Upper lobe of left lung (tissue), 4 donors: ENCODE data around the gene MAN2A1.

Experiments used
- EP300 ChIP-seq, 4 donors: sonication (generic); formaldehyde crosslinking; IDR thresholded peaks; one replicate each; pipeline ENCODE4 v1.5.1; 2017; ENCODE audit warnings: antibody characterized with exemption in 4 of 4, control low read depth in 2 of 4
- TF ChIP-seq, protein P1 (sequence below), 6 experiments: fragments of 450-650 bp in 4 of 6; fragments of 200-600 bp in 2 of 6; sonication (generic) in 2 of 6; IDR thresholded peaks; one replicate each; pipeline ENCODE4 v1.5.1; 2016 to 2019; ENCODE audit warnings: antibody characterized with exemption in 6 of 6

DNA sequence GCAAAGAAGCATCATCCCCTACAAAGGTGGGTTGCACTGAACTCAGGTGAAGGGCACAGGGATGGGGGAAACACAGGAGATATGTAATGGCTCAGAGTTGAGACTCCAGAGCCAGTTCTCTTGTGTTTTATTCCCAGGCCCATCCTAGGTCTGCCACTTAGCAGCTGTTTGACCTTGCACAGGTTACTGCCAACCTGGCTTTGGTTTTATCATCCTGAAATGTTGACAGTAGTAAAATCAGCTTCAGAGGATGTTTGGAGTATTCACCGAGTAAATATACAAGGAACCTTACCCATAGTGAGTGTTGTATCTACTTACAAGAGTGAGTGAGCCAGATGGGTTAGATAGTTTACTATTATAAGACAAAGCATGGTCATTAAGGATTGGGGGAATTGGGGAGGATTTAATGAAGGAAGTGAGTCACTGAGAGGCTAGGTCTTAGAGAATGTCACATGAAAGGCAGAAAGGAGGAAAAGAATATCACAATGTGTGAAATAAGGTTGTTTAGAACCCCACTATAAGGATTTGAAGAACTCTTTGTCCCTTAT is 141.3 kb downstream of the MAN2A1 start:
- TF ChIP-seq EP300 (IDR thresholded peaks at IDR 0.05), result no peak
- TF ChIP-seq, protein P1, sequence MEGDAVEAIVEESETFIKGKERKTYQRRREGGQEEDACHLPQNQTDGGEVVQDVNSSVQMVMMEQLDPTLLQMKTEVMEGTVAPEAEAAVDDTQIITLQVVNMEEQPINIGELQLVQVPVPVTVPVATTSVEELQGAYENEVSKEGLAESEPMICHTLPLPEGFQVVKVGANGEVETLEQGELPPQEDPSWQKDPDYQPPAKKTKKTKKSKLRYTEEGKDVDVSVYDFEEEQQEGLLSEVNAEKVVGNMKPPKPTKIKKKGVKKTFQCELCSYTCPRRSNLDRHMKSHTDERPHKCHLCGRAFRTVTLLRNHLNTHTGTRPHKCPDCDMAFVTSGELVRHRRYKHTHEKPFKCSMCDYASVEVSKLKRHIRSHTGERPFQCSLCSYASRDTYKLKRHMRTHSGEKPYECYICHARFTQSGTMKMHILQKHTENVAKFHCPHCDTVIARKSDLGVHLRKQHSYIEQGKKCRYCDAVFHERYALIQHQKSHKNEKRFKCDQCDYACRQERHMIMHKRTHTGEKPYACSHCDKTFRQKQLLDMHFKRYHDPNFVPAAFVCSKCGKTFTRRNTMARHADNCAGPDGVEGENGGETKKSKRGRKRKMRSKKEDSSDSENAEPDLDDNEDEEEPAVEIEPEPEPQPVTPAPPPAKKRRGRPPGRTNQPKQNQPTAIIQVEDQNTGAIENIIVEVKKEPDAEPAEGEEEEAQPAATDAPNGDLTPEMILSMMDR (IDR thresholded peaks at IDR 0.05), result no peak
